Activated CD8-positive, alpha-beta memory T cell treated with anti-CD3 and anti-CD28 coated beads, Interleukin-2, amount 10 ng/mL, durations not matched to agents 7 days and 5 days (primary cell): ENCODE results near the gene ST8SIA3. TPM values are rescaled to one million over a fixed set of nuclear protein-coding genes. Genes with fewer than 3 reads are reported as not detected.

ENCODE experiments used
- ATAC-seq: fragments of 150-1000 bp; cut with Tn5 transposase; one replicate; pipeline ENCODE4 v1.10.0; 2021; ENCODE audit warnings: moderate library complexity
- CTCF ChIA-PET: fragments of 350-600 bp; sonication (Branson Sonifier 250); formaldehyde crosslinking; loops from one replicate; lab custom pipeline; 2021; ENCODE audit warnings: antibody characterized with exemption; lab: Charles Lee
- DNase-seq: peaks from one replicate; pipeline ENCODE4 v3.0.0-alpha.2; 2020
- H3K27ac Mint-ChIP-seq: one replicate; pipeline ENCODE4 v1.8.0; 2021; ENCODE audit warnings: mild to moderate bottlenecking, mixed read lengths
- H3K27me3 Mint-ChIP-seq: one replicate; pipeline ENCODE4 v1.8.0; 2021; ENCODE audit warnings: mixed read lengths
- H3K36me3 Mint-ChIP-seq: one replicate; pipeline ENCODE4 v1.8.0; 2021; ENCODE audit warnings: mild to moderate bottlenecking, mixed read lengths
- H3K4me1 Mint-ChIP-seq: one replicate; pipeline ENCODE4 v1.8.0; 2021; ENCODE audit warnings: mixed read lengths
- H3K4me3 Mint-ChIP-seq: one replicate; pipeline ENCODE4 v1.8.0; 2021; ENCODE audit warnings: mild to moderate bottlenecking, moderate library complexity, mixed read lengths
- H3K9me3 Mint-ChIP-seq: one replicate; pipeline ENCODE4 v1.8.0; 2022; ENCODE audit warnings: low read depth, mixed read lengths
- total RNA-seq, 2 experiments: library from RNA; stranded (reverse); gene quantifications; one replicate each; pipeline ENCODE4 v1.2.3, GENCODE V29; 2021

Gene ST8SIA3
- total RNA-seq, 2 experiments from 2014 or later = not detected

- H3K4me3 Mint-ChIP-seq = no peak overlapping the region
- peaks cover 7% of the 10 kb centered on the region for H3K27me3 Mint-ChIP-seq
- DNase-seq (no peak), ATAC-seq (no peak)
- H3K4me1 Mint-ChIP-seq = no peaks in the 10 kb centered on the region
- H3K36me3 Mint-ChIP-seq = no peaks in the 10 kb centered on the region
- no peak overlapping the region for H3K27ac Mint-ChIP-seq
- H3K9me3 Mint-ChIP-seq = no peaks in the 10 kb centered on the region
- CTCF ChIA-PET = no interaction called here
These were observed 8.5 kb upstream of the ST8SIA3 start for GRCh38 chr18:57343833-57344232.

GRCh38 chr18:57346876-57347275 lies 5.5 kb upstream of the ST8SIA3 start:
- Mint-ChIP-seq H3K27me3 (peaks cover 24% of the 10 kb centered on the region), H3K36me3 (no peaks in the 10 kb centered on the region), H3K4me3 (no peak overlapping the region), H3K9me3 (no peaks in the 10 kb centered on the region), H3K27ac (no peak overlapping the region), H3K4me1 (no peaks in the 10 kb centered on the region)
- CTCF ChIA-PET = no interaction called here
- no peak for ATAC-seq
- DNase-seq = no peak

- no peaks in the 10 kb centered on the region for H3K9me3 Mint-ChIP-seq
- no peaks in the 10 kb centered on the region for H3K36me3 Mint-ChIP-seq
- H3K27me3 Mint-ChIP-seq = peaks cover 31% of the 10 kb centered on the region
- no peak for DNase-seq
- H3K27ac Mint-ChIP-seq = no peak overlapping the region
- CTCF ChIA-PET = no interaction called here
- no peak overlapping the region for H3K4me3 Mint-ChIP-seq
- no peak for ATAC-seq
- H3K4me1 Mint-ChIP-seq = no peaks in the 10 kb centered on the region
These were observed 4.6 kb upstream of the ST8SIA3 start for GRCh38 chr18:57347784-57348183.

GRCh38 chr18:57352761-57353136 lies 392 bp downstream of the ST8SIA3 start:
- no peak for ATAC-seq
- no peaks in the 10 kb centered on the region for H3K4me1 Mint-ChIP-seq

GRCh38 chr18:57353137-57353939 lies 981 bp downstream of the ST8SIA3 start:
- no peak for DNase-seq
- CTCF ChIA-PET = interaction anchor here (0.6 kb wide), 1 partner anchor 430 kb away, joined by 3 read pairs; no protein-coding TSS in a partner anchor
- Mint-ChIP-seq H3K9me3 (peaks cover 3% of the 10 kb centered on the region), H3K36me3 (no peaks in the 10 kb centered on the region), H3K27me3 (peaks cover 47% of the 10 kb centered on the region), H3K4me1 (no peaks in the 10 kb centered on the region), H3K27ac (no peak overlapping the region), H3K4me3 (no peak overlapping the region)
- no peak for ATAC-seq

More at GRCh38 chr18:57352761-57353136, 392 bp downstream of the ST8SIA3 start:
- Mint-ChIP-seq H3K36me3 (no peaks in the 10 kb centered on the region), H3K27ac (no peak overlapping the region), H3K27me3 (peaks cover 47% of the 10 kb centered on the region), H3K9me3 (peaks cover 3% of the 10 kb centered on the region), H3K4me3 (no peak overlapping the region)
- CTCF ChIA-PET = no interaction called here
- DNase-seq = no peak

GRCh38 chr18:57353940-57354461 lies 1.6 kb downstream of the ST8SIA3 start:
- Mint-ChIP-seq H3K4me3 (no peak overlapping the region), H3K9me3 (peaks cover 3% of the 10 kb centered on the region), H3K27ac (no peak overlapping the region), H3K4me1 (no peaks in the 10 kb centered on the region), H3K27me3 (peaks cover 47% of the 10 kb centered on the region), H3K36me3 (no peaks in the 10 kb centered on the region)
- no peak for ATAC-seq
- CTCF ChIA-PET = interaction anchor here (0.6 kb wide), 1 partner anchor 431 kb away, joined by 3 read pairs; no protein-coding TSS in a partner anchor
- no peak for DNase-seq

GRCh38 chr18:57359433-57359832 lies 7.1 kb downstream of the ST8SIA3 start:
- Mint-ChIP-seq H3K27me3 (peaks cover 17% of the 10 kb centered on the region), H3K36me3 (no peaks in the 10 kb centered on the region), H3K9me3 (peaks cover 3% of the 10 kb centered on the region), H3K4me3 (no peak overlapping the region), H3K4me1 (no peaks in the 10 kb centered on the region), H3K27ac (no peak overlapping the region)
- DNase-seq (no peak), ATAC-seq (no peak)
- CTCF ChIA-PET = no interaction called here

- CTCF ChIA-PET = no interaction called here
- DNase-seq (no peak), ATAC-seq (no peak)
- Mint-ChIP-seq H3K9me3 (no peaks in the 10 kb centered on the region), H3K36me3 (no peaks in the 10 kb centered on the region), H3K27ac (no peak overlapping the region), H3K4me3 (no peak overlapping the region), H3K4me1 (no peaks in the 10 kb centered on the region), H3K27me3 (peaks cover 6% of the 10 kb centered on the region)
These were observed 10.4 kb downstream of the ST8SIA3 start for GRCh38 chr18:57362714-57363113.

GRCh38 chr18:57364460-57364859 lies 12.1 kb downstream of the ST8SIA3 start:
- Mint-ChIP-seq H3K36me3 (no peaks in the 10 kb centered on the region), H3K9me3 (no peaks in the 10 kb centered on the region), H3K27me3 (peaks cover 4% of the 10 kb centered on the region), H3K4me3 (no peak overlapping the region), H3K27ac (no peak overlapping the region), H3K4me1 (no peaks in the 10 kb centered on the region)
- ATAC-seq (no peak), DNase-seq (no peak)
- CTCF ChIA-PET = no interaction called here

- Mint-ChIP-seq H3K9me3 (no peaks in the 10 kb centered on the region), H3K27ac (no peak overlapping the region), H3K36me3 (no peaks in the 10 kb centered on the region), H3K27me3 (no peaks in the 10 kb centered on the region), H3K4me1 (no peaks in the 10 kb centered on the region), H3K4me3 (no peak overlapping the region)
- CTCF ChIA-PET = no interaction called here
- ATAC-seq = no peak
- no peak for DNase-seq
These were observed 14.2 kb downstream of the ST8SIA3 start for GRCh38 chr18:57366528-57367081.

GRCh38 chr18:57372444-57372843 lies 20.1 kb downstream of the ST8SIA3 start:
- no peak overlapping the region for H3K27ac Mint-ChIP-seq
- no peaks in the 10 kb centered on the region for H3K4me1 Mint-ChIP-seq
- ATAC-seq = no peak
- H3K27me3 Mint-ChIP-seq = no peaks in the 10 kb centered on the region
- no peak for DNase-seq
- no peaks in the 10 kb centered on the region for H3K36me3 Mint-ChIP-seq
- no peaks in the 10 kb centered on the region for H3K9me3 Mint-ChIP-seq
- CTCF ChIA-PET = no interaction called here
- H3K4me3 Mint-ChIP-seq = no peak overlapping the region

- no peak for ATAC-seq
- Mint-ChIP-seq H3K9me3 (no peaks in the 10 kb centered on the region), H3K27ac (no peak overlapping the region), H3K27me3 (no peaks in the 10 kb centered on the region), H3K4me1 (no peaks in the 10 kb centered on the region), H3K36me3 (no peaks in the 10 kb centered on the region), H3K4me3 (no peak overlapping the region)
- CTCF ChIA-PET = no interaction called here
- DNase-seq = no peak
These were observed 20.7 kb downstream of the ST8SIA3 start for GRCh38 chr18:57373017-57373416.

- H3K4me1 Mint-ChIP-seq = no peaks in the 10 kb centered on the region
- no peak overlapping the region for H3K4me3 Mint-ChIP-seq
- ATAC-seq (no peak), DNase-seq (no peak)
- CTCF ChIA-PET = no interaction called here
- H3K9me3 Mint-ChIP-seq = no peaks in the 10 kb centered on the region
- H3K27me3 Mint-ChIP-seq = no peaks in the 10 kb centered on the region
- H3K27ac Mint-ChIP-seq = no peak overlapping the region
- H3K36me3 Mint-ChIP-seq = no peaks in the 10 kb centered on the region
These were observed 24.1 kb downstream of the ST8SIA3 start for GRCh38 chr18:57376503-57376902.

GRCh38 chr18:57389271-57389670 lies 36.9 kb downstream of the ST8SIA3 start:
- ATAC-seq (no peak), DNase-seq (no peak)
- H3K9me3 Mint-ChIP-seq = no peaks in the 10 kb centered on the region
- peaks cover 3% of the 10 kb centered on the region for H3K27me3 Mint-ChIP-seq
- CTCF ChIA-PET = no interaction called here
- no peak overlapping the region for H3K27ac Mint-ChIP-seq
- no peaks in the 10 kb centered on the region for H3K36me3 Mint-ChIP-seq
- H3K4me3 Mint-ChIP-seq = no peak overlapping the region
- no peaks in the 10 kb centered on the region for H3K4me1 Mint-ChIP-seq
